Testis (tissue), 3 donors: ENCODE results near the gene ARFGEF3. TPM values are rescaled to one million over a fixed set of nuclear protein-coding genes. Genes with fewer than 3 reads are reported as not detected.
"Not testable (repeated sequence)": the region's sequence is repeated elsewhere in the genome, so short reads cannot be mapped to it uniquely, and the experiment has no call there.

ENCODE experiments used
- DNase-seq: peaks from one replicate; pipeline ENCODE4 v3.0.0-alpha.2; 2019
- H3K27ac ChIP-seq, 2 donors: fragments of 200-600 bp; sonication (generic); one replicate each; pipeline ENCODE4 v1.5.1; 2019
- H3K27me3 ChIP-seq: fragments of 200-600 bp; sonication (generic); one replicate; pipeline ENCODE4 v1.5.1; 2019
- H3K36me3 ChIP-seq: fragments of 200-600 bp; sonication (generic); one replicate; pipeline ENCODE4 v1.5.1; 2017; ENCODE audit warnings: low read depth; ENCODE audit errors: missing control alignments
- H3K4me1 ChIP-seq: fragments of 200-600 bp; sonication (generic); one replicate; pipeline ENCODE4 v1.5.1; 2019
- H3K4me3 ChIP-seq, 2 donors: fragments of 200-600 bp; sonication (generic); one replicate each; pipeline ENCODE4 v1.5.1; 2017 to 2019
- H3K9me3 ChIP-seq: fragments of 200-600 bp; sonication (generic); one replicate; pipeline ENCODE4 v1.5.1; 2017
- POLR2A ChIP-seq: fragments of 450-650 bp; IDR thresholded peaks from one replicate; pipeline ENCODE4 v1.6.1; 2017; ENCODE audit warnings: antibody characterized with exemption, mild to moderate bottlenecking, moderate library complexity
- WGBS, 2 donors: methylation state at CpG; one replicate each; pipeline ENCODE4 v1.1.5; 2018; 5-methylcytosine and 5-hydroxymethylcytosine counted together
- intact Hi-C: fragments of 100-400 bp; cut with DNase I; formaldehyde crosslinking; loops from one replicate; pipeline ENCODE4 v1.15.1; 2023; ENCODE audit warnings: low total_unique reads
- polyA plus RNA-seq: library from polyadenylated mRNA; stranded (reverse); fragments of 350-450 nt; fragmentation: Illumina TruSeq; extraction: RNeasy Lipid Tissue Mini Kit (QIAGEN cat#74804); gene quantifications from one replicate; pipeline ENCODE4 v1.2.3, GENCODE V29; 2014; ENCODE audit warnings: low read depth, low replicate concordance; ENCODE audit not compliant: insufficient read depth
- total RNA-seq, 2 donors: library from RNA; depleted of rRNA; stranded (reverse); fragments of >200 nt; gene quantifications; one replicate each; pipeline ENCODE4 v1.2.3, GENCODE V29; 2016
- TF ChIP-seq, protein P1 (sequence below), 3 experiments: fragments of 450-650 bp in 2 of 3; fragments of 200-600 bp in 1 of 3; sonication (generic) in 1 of 3; IDR thresholded peaks; one replicate each; pipeline ENCODE4 v1.5.1; 2016 to 2019; ENCODE audit warnings: antibody characterized with exemption in 3 of 3, mild to moderate bottlenecking in 2 of 3, moderate library complexity in 1 of 3

The ARFGEF3 gene
- total and polyA plus RNA-seq, 3 donors from 2014 or later, result 1.9 to 2.9 (median 2.8) TPM

DNA sequence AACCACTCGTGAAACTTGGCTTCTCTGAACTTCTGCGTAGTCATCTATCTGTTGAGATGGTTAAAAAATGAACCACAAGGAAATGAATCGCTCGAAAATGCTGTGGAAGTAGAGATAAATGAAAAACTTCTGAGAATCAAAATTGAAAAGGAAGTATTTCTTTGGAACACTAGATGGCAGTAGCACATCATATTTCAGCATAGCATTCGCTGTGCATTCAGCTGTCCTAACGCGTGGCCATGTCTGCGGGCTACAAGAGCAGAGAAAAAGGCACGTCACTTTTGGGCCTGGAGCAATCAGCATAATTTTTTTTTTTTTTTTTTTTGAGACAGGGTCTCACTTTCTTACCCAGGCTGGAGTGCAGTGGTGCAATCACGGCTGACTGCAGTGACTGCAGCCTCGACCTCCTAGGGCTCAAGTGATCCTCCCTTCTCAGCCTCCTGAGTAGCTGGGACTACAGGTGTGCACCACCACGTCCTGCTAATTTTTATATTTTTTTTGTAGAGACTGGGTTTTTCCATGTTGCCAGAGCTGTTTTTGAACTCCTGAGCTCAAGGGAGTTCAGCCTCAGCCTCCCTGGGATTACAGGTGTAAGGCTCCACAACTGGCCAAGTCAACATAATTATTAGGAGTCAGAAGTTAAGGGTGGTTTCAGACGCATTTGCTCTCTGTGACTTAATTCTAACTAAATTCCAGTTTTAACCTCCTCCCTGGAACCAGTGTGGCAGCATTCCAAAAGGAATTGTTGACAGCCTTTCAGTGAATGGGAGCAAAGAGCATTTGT is 45.7 kb upstream of the ARFGEF3 start:
- WGBS, 2 donors, result 27 to 40% methylated on average over 13 of the region's 13 CpGs
- Histone ChIP-seq H3K27me3 (no peaks in the 10 kb centered on the region), H3K27ac (no peak overlapping the region), H3K9me3 (no peaks in the 10 kb centered on the region), H3K4me3 (no peak overlapping the region), H3K36me3 (no peaks in the 10 kb centered on the region), H3K4me1 (no peaks in the 10 kb centered on the region)
- TF ChIP-seq, protein P1, sequence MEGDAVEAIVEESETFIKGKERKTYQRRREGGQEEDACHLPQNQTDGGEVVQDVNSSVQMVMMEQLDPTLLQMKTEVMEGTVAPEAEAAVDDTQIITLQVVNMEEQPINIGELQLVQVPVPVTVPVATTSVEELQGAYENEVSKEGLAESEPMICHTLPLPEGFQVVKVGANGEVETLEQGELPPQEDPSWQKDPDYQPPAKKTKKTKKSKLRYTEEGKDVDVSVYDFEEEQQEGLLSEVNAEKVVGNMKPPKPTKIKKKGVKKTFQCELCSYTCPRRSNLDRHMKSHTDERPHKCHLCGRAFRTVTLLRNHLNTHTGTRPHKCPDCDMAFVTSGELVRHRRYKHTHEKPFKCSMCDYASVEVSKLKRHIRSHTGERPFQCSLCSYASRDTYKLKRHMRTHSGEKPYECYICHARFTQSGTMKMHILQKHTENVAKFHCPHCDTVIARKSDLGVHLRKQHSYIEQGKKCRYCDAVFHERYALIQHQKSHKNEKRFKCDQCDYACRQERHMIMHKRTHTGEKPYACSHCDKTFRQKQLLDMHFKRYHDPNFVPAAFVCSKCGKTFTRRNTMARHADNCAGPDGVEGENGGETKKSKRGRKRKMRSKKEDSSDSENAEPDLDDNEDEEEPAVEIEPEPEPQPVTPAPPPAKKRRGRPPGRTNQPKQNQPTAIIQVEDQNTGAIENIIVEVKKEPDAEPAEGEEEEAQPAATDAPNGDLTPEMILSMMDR (IDR thresholded peaks at IDR 0.05), result peak; percentile 46 to 77 (median 62)
- TF ChIP-seq POLR2A, result no peak
- DNase-seq, result peak; percentile 64
- intact Hi-C loops, result loop anchor here (5.0 kb wide), 1 partner anchor 166 kb away; no protein-coding TSS in a partner anchor

DNA sequence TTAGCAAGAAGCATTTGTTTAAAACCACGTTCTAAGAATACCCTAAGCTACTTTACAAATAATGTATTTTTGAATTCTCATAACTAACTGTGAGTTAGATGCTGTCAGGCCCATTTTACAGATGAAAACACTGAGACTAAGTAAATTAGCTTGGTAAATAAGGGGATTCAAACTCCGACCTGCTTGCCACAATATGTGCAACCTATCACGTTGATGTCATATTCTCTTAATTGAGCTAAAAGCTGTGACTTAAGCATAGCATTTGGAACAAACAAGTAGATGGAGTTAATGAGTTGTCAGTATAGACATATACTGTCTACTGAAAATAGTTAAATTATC is 45.1 kb upstream of the ARFGEF3 start:
- Histone ChIP-seq H3K4me1 (no peaks in the 10 kb centered on the region), H3K36me3 (no peaks in the 10 kb centered on the region), H3K27ac (no peak overlapping the region), H3K9me3 (no peaks in the 10 kb centered on the region), H3K4me3 (no peak overlapping the region), H3K27me3 (no peaks in the 10 kb centered on the region)
- intact Hi-C loops, result loop anchor here (5.0 kb wide), 1 partner anchor 166 kb away; no protein-coding TSS in a partner anchor
- no peak for DNase-seq
- WGBS, 2 donors, result 80 to 85% methylated on average over 3 of the region's 3 CpGs
- TF ChIP-seq, protein P1 (IDR thresholded peaks at IDR 0.05), result no peak
- no peak for TF ChIP-seq POLR2A

DNA sequence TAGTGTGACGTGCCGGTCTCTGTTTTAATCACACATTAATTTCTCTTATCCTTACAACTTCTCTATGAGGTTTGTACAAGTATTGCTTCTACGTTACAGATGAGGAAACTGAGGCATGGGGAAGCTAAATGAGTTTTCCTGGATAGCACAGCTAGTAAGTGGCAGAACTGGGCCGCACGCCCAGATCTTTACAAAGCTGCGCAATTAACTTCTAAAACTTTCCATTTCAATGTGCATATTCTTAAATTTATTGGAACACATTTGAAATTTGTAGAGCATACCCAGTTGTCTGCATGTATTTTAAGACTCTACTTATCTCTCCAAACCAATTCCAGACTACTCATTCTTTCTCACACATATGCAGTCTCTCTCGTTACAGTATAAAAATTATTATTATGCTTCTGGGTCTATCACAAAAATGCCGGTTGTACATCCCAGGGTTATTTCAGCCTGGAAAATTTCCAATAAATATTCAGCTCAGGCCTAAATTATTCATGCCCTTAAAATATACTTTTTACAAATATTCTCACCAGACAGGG is 44.3 kb upstream of the ARFGEF3 start:
- no peaks in the 10 kb centered on the region for H3K36me3 ChIP-seq
- no peak overlapping the region for H3K27ac ChIP-seq
- H3K4me3 ChIP-seq, result no peak overlapping the region
- TF ChIP-seq POLR2A, result no peak
- TF ChIP-seq, protein P1 (IDR thresholded peaks at IDR 0.05), result no peak
- WGBS, 2 donors, result 76 to 88% methylated on average over 8 of the region's 8 CpGs
- no peaks in the 10 kb centered on the region for H3K27me3 ChIP-seq
- intact Hi-C loops, result loop anchor here (5.0 kb wide), 1 partner anchor 165 kb away; no protein-coding TSS in a partner anchor
- DNase-seq, result no peak
- H3K4me1 ChIP-seq, result no peaks in the 10 kb centered on the region
- H3K9me3 ChIP-seq, result no peaks in the 10 kb centered on the region

DNA sequence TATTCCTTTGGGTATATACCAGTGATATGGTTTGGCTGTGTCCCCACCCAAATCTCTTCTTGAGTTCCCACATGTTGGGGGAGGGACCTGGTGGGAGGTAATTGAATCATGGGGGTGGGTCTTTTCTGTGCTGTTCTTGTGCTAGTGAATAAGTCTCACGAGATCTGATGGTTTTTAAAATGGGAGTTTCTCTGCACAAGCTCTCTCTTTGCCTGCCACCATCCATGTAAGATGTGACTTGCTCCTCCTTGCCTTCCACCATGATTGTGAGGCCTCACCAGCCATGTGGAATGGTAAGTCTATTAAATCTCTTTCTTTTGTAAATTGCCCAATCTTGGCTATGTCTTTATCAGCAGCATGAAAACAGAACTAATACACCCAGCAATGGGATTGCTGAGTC is 42.5 kb upstream of the ARFGEF3 start:
- not testable (repeated sequence) for H3K27ac ChIP-seq, H3K27me3 ChIP-seq, H3K36me3 ChIP-seq, H3K4me3 ChIP-seq, DNase-seq, H3K9me3 ChIP-seq, H3K4me1 ChIP-seq
- WGBS, 2 donors, result 75 to 92% methylated on average over 1 of the region's 1 CpG
- intact Hi-C loops, result loop anchor here (5.0 kb wide), 1 partner anchor 163 kb away; no protein-coding TSS in a partner anchor

DNA sequence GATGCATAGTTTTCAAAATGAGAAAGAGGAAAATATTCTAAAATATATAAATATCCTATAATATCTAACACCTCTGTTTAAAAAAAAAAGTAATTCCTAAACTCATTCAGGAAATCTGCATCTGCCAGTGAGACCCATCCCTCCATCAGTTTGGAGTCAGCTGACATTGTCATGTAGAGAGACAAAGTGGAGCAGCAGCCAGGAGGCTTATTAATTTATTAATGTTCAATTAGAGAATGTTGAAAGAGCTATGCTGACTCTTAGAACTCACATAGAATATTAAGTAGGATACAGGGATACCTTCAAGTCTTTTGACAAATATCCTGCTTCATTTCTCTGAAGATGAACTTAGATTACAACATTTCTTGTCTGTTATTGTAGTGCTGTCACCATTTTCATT is 41.8 kb upstream of the ARFGEF3 start:
- Histone ChIP-seq H3K4me3 (no peak overlapping the region), H3K27me3 (no peaks in the 10 kb centered on the region), H3K4me1 (no peaks in the 10 kb centered on the region), H3K27ac (no peak overlapping the region), H3K36me3 (no peaks in the 10 kb centered on the region), H3K9me3 (no peaks in the 10 kb centered on the region)
- TF ChIP-seq POLR2A, result no peak
- DNase-seq, result no peak
- intact Hi-C loops, result loop anchor here (5.0 kb wide), 1 partner anchor 162 kb away; no protein-coding TSS in a partner anchor
